Stimulated activated CD8-positive, alpha-beta memory T cell treated with anti-CD3 and anti-CD28 coated beads, Interleukin-15, amount 100 ng/mL, for 48 hours (primary cell): ENCODE results near the gene EID1.

ENCODE experiments used
- DNase-seq, 2 donors: peaks; one replicate each; pipeline ENCODE4 v3.0.0-alpha.2; 2020; ENCODE audit warnings: low read depth in 2 of 2

Gene EID1

DNA sequence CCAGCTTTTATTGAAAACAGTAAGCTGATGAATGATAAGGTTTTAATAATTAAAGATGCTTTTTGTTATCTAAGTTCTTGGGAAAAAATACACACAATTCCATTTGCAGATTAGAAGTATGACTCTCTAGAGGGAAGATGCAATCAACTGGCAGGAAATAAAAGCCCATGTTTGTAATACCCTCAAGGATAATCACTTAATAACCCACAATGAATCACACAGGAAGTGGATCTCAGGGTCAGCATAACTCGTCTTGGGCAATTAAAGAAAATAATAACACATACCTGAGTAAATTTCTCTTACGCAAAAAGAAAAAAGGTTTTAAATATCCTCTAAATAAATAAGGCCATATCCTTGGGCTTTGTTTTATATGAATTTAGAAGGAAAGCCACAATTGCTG, 9.4 kb upstream of the EID1 start:
- DNase-seq: no peak

DNA sequence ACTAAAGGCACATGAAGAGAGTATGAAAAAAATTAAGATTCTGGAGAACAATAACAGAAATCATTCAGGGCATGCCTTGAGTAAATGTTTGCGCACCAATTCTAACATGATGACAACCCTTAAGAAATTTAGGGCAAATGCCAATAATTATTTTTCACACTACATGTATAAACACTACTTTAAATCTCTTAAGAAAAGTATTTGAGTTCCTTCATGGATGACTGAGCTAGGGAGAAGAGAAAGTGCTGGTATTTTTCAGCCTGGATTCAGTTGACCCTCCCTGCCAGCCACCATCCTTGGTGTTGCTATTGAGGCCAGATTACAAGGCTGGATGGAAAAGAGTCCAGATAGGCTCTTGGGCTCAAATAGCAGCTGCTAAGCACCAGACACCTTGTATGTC, 8.0 kb upstream of the EID1 start:
- DNase-seq: no peak

- no peak for DNase-seq
Measured at GRCh38 chr15:48871542-48871941, 6.4 kb upstream of the EID1 start.

- no peak for DNase-seq
Measured at GRCh38 chr15:48872632-48873031, 5.3 kb upstream of the EID1 start.

GRCh38 chr15:48875241-48875960, 2.5 kb upstream of the EID1 start:
- DNase-seq: no peak

- DNase-seq: no peak
Measured at GRCh38 chr15:48876057-48876456, 1.9 kb upstream of the EID1 start.

DNA sequence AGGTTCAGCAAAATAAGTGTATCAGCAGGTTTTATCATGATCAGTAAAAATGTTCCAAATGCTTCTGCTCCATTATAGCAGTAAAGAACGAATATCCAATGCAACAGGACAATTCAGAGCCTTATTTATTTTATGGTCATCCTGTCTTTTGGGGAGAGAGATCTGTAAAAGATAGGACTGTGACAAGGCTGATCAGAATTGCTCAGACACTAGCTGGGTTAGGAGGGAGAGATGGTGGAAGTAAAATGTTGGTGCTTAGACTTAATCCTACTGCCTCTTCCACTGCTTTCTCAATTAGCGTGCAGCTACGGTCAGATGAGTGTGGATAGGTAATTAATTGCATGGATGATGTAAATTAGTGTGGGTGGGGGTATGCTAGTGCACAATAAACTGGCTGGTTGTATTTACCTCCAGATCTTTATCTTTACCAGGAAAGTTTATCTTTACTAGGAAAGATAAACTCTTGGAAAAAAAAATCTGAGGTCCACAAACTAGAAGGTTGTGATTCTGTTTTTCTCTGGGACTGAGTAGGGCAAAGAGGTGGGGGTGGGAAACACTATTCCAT, 2.2 kb downstream of the EID1 start:
- DNase-seq: no peak

- no peak for DNase-seq
Measured at GRCh38 chr15:48883699-48884098, 5.8 kb downstream of the EID1 start.

- no peak for DNase-seq
Measured at GRCh38 chr15:48887144-48887543, 9.2 kb downstream of the EID1 start.

- peak in 1 of 2 donors; percentile 45 for DNase-seq
Measured at GRCh38 chr15:48888191-48888590, 10.3 kb downstream of the EID1 start.

DNA sequence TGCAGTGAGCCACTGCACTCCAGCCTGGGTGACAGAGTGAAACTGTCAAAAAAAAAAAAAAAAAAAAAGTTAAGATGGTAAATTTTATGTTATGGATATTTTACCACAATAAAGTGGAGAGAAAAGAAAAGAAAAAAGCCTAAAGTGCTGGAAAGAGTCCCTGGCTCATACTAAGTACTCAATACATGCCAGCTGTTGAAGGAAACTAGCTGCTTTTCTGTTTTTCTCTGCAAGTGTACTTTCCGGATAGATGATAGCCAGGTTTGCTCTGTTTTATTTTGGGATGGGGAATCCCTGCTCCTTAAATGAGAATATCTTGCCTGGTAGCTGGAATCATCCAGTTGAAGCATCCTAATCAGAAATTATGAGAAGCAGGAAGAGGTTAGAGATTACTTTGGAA, 10.9 kb downstream of the EID1 start:
- DNase-seq: no peak

DNA sequence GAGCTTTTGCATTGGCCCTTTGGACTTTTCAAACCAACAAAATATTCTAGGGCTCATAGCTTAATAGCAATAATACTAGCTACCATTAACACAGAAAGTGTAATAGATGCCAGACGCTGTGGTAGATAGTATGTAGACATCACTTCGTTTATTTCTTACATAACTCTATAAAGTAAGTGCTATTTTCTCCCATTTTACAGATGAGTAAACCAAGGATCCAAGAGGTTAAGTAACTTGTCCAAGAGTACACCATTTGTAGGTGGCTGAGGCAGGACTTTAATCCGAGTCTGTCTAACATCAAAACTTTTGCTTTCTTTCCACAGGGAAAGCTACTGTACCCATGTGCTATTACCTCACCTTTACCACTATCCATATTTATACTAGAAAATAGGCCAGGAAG, 12.0 kb downstream of the EID1 start:
- DNase-seq: no peak

DNA sequence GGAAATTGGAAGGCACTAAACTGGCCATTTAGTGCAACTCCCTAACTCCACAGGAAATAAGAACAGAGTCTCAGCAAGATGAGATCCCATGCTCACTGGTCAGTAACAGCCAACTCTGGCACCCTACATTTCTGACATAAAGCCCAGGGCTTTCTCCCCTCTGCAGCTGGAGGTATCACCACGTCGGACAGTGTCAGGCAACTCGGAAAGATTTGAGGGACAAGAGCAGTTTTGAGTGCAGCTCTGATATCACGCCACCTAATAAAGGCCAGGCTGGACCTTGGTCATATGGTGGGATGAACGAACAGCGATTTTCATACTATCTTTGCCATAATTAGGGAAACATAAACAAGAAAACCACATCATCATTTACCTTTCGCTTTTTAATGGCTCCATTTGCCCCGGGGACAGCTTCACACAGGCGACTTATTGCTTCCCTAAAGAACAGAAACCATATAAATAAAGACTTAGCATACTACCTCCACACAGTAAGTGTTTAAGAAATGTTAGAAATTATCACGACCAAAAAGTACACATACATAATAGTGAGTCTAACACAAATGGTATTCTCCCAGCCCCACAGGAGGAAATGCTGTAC, 12.5 kb downstream of the EID1 start:
- DNase-seq: no peak

GRCh38 chr15:48891232-48891765, 13.4 kb downstream of the EID1 start:
- no peak for DNase-seq

GRCh38 chr15:48893311-48893710, 15.4 kb downstream of the EID1 start:
- DNase-seq: no peak

DNA sequence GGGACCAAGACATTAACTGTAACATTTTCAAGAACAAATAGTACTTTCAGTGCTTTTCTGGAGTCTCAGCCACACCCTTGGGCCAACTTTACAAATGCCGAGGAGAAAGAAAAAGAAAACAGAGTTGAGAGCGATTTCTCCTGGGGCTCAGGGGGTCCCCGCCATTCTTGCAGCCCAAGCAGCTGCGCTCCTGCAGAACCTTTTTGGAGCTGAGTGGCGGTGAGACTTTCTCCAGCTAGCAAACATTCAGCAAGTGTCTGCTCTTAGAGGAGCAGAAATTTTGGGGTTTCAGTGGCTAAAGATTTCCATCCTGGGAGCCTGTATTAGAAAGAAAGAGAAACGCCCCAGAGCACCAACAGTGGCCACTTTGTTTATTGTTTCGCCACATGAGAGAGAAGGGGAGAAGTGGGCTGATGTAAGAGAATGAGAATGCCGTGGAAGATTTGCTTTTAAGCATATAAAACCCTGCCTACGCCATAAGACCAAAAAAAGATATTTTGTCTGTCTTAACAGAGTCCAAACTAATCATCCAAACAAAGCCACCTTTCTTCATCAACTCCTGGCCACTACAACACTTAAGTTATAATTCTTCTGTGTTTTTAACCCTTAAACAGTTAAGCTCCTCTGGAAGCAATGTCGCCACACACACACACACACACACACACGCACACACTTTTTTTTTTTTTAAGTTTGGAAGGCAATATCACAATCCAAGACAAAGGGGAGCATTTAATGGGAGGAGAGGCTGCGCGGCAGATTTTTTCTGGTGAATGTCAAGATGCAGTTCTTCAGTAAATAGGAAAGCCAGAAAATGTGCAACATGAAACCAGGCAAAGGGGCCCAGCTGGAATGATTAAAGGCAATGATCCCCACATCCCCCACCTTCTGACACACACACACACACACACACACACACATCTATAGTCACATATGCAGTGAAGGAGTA, 19.2 kb downstream of the EID1 start:
- no peak for DNase-seq

GRCh38 chr15:48898032-48898431, 20.1 kb downstream of the EID1 start:
- DNase-seq: no peak

- no peak for DNase-seq
Measured at GRCh38 chr15:48898446-48898845, 20.5 kb downstream of the EID1 start.

DNA sequence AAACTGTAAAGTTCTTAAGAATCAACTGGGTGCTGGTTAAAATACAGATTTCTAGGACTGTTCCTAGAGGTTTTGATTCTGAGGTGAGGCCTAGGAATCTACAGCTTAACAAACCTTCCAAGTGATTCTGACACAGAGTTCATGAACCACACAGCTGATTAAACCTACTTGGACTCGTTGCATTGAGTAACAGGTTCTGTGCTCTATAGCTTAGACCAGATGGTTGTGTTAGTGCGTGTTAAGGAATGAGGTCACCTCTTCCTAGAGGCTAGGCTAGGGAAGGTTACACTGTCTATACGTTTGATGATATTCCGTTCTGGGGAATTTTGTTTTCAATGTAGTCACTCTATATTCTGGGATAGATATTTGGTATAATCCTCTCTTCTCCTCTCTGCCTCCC, 21.9 kb downstream of the EID1 start:
- DNase-seq: no peak

DNA sequence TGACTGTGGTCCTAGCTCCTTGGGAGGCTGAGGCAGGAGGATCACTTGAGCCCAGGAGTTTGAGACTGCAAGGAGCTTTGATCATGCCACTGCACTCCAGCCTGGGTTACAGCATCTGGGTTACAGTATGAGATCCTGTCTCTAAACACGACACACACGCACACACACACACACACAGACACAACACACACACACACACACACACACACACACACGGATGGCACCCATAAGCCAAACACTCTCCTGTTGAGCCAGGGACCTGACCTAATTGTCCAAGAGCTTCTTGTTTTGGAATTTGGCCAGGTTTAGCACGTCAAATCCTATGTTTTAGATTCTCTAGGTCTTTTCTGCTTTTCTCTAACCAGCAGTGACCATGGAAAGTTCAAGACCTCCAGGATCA, 26.8 kb downstream of the EID1 start:
- DNase-seq: no peak

DNA sequence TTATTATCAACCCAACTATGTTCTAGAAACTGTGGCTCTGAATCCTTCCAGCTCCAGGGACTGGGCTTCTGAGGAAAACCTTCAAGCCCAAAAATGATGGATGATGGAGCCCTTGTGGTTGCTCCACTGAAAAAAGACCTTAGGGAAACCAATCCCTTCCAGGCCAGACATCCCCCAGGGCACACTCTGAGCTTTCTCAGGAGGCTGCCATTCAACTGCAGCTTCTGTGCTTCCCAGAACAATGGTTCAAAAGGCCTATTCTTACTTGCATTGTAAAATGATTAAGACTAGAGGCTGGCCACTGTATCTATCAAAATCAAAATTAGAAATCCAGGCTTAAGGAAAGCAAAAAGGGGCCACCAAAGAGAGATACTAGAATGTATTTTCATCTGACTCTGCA, 27.3 kb downstream of the EID1 start:
- no peak for DNase-seq

GRCh38 chr15:48905847-48906246, 27.9 kb downstream of the EID1 start:
- DNase-seq: no peak
